ENCODE measurements around the gene UBA1. TPM values are rescaled to one million over a fixed set of nuclear protein-coding genes. Genes with fewer than 3 reads are reported as not detected.

Gene UBA1
- total RNA-seq, 1 donor from 2014 or later = 189 TPM

- DNase-seq (ENCODE audit: low spot score) = no peak
These were observed 6.4 kb upstream of the UBA1 start for GRCh38 chrX:47187106-47187677.

- no peak for DNase-seq (ENCODE audit: low spot score)
These were observed 3.7 kb upstream of the UBA1 start for GRCh38 chrX:47189906-47190305.

GRCh38 chrX:47190445-47191269 is 3.0 kb upstream of the UBA1 start:
- DNase-seq (ENCODE audit: low spot score) = no peak

- DNase-seq (ENCODE audit: low spot score) = no peak
These were observed 2.3 kb upstream of the UBA1 start for GRCh38 chrX:47191331-47191730.

GRCh38 chrX:47191806-47192401 is 1.7 kb upstream of the UBA1 start:
- DNase-seq (ENCODE audit: low spot score) = no peak

GRCh38 chrX:47194194-47194787 is 662 bp downstream of the UBA1 start:
- no peak for DNase-seq (ENCODE audit: low spot score)

- no peak for DNase-seq (ENCODE audit: low spot score)
These were observed 2.5 kb downstream of the UBA1 start for GRCh38 chrX:47196098-47196497.

- no peak for DNase-seq (ENCODE audit: low spot score)
These were observed 3.9 kb downstream of the UBA1 start for GRCh38 chrX:47197526-47197925.

- DNase-seq (ENCODE audit: low spot score) = no peak
These were observed 4.5 kb downstream of the UBA1 start for GRCh38 chrX:47198026-47198686.

- no peak for DNase-seq (ENCODE audit: low spot score)
These were observed 5.1 kb downstream of the UBA1 start for GRCh38 chrX:47198687-47199080.

- DNase-seq (ENCODE audit: low spot score) = no peak
These were observed 5.7 kb downstream of the UBA1 start for GRCh38 chrX:47199286-47199685.

GRCh38 chrX:47200385-47201150 is 6.9 kb downstream of the UBA1 start:
- no peak for DNase-seq (ENCODE audit: low spot score)

GRCh38 chrX:47201345-47201944 is 7.8 kb downstream of the UBA1 start:
- no peak for DNase-seq (ENCODE audit: low spot score)

- DNase-seq (ENCODE audit: low spot score) = no peak
These were observed 8.7 kb downstream of the UBA1 start for GRCh38 chrX:47202316-47202715.

GRCh38 chrX:47202877-47203276 is 9.2 kb downstream of the UBA1 start:
- no peak for DNase-seq (ENCODE audit: low spot score)

GRCh38 chrX:47204970-47205369 is 11.3 kb downstream of the UBA1 start:
- DNase-seq (ENCODE audit: low spot score) = no peak

- DNase-seq (ENCODE audit: low spot score) = no peak
These were observed 12.7 kb downstream of the UBA1 start for GRCh38 chrX:47206316-47206715.

- DNase-seq (ENCODE audit: low spot score) = no peak
These were observed 14.5 kb downstream of the UBA1 start for GRCh38 chrX:47208108-47208507.

- DNase-seq (ENCODE audit: low spot score) = no peak
These were observed 16.0 kb downstream of the UBA1 start for GRCh38 chrX:47209508-47210238.
